HEK293 (cell line): ENCODE results near the gene PDE10A.

Experiments used
- CTCF ChIA-PET: fragments of 350-600 bp; formaldehyde crosslinking; extraction: SDS; loops from one replicate; lab custom pipeline; 2021; ENCODE audit warnings: antibody characterized with exemption; lab: Yijun Ruan, JAX
- POLR2A ChIA-PET: fragments of 300-600 bp; formaldehyde crosslinking; extraction: SDS; loops from one replicate; lab custom pipeline; 2020; ENCODE audit warnings: antibody characterized with exemption, inconsistent platforms; lab: Yijun Ruan, JAX
- H3K27ac ChIP-seq: fragments of 200-500 bp; sonication (Bioruptor generic); 2 replicates; pipeline ENCODE4 v1.5.1; 2014; ENCODE audit warnings: low read depth, low read length, control low read depth, inconsistent platforms; ENCODE audit errors: extremely low read depth
- H3K36me3 ChIP-seq, 2 experiments: fragments of 200-500 bp in 1 of 2; sonication (Bioruptor generic) in 1 of 2; 1 replicate in 1 of 2; 2 replicates in 1 of 2; pipeline ENCODE4 v1.5.1; 2014 to 2017; ENCODE audit warnings: inconsistent platforms in 2 of 2, low read length in 2 of 2; ENCODE audit not compliant: control insufficient read depth in 2 of 2, insufficient read depth in 1 of 2
- H3K4me1 ChIP-seq: fragments of 200-500 bp; sonication (Bioruptor generic); 2 replicates; pipeline ENCODE4 v1.5.1; 2014; ENCODE audit warnings: mild to moderate bottlenecking, low read length, inconsistent platforms; ENCODE audit not compliant: control insufficient read depth, insufficient read depth
- H3K4me3 ChIP-seq: 2 replicates; pipeline ENCODE4 v1.5.1; 2011; ENCODE audit warnings: low read depth, mild to moderate bottlenecking, control low read depth, low read length, moderate library complexity
- H3K9me3 ChIP-seq: fragments of 200-500 bp; sonication (Bioruptor generic); 2 replicates; pipeline ENCODE4 v1.5.1; 2014; ENCODE audit warnings: low read depth, low read length, inconsistent platforms; ENCODE audit not compliant: control insufficient read depth, insufficient read depth
- KLF10 ChIP-seq: fragments of 450-650 bp; IDR thresholded peaks from 2 replicates; pipeline ENCODE4 v1.5.1; 2018; ENCODE audit warnings: missing biosample characterization, mild to moderate bottlenecking, missing genetic modification characterization
- MZF1 ChIP-seq: fragments of 450-650 bp; formaldehyde crosslinking; IDR thresholded peaks from 2 replicates; pipeline ENCODE4 v1.5.1; 2017; ENCODE audit warnings: missing biosample characterization, missing genetic modification characterization, borderline replicate concordance
- SETDB1 ChIP-seq: IDR thresholded peaks from one replicate; pipeline ENCODE4 v1.6.1; 2017; ENCODE audit warnings: mild to moderate bottlenecking, low read length, moderate library complexity, mixed read lengths; ENCODE audit not compliant: insufficient read length
- TCF7L2 ChIP-seq: IDR thresholded peaks from 2 replicates; pipeline ENCODE4 v1.6.1; 2011; ENCODE audit warnings: low read depth, mild to moderate bottlenecking, inconsistent platforms, low read length, moderate library complexity, borderline replicate concordance
- ZIC2 ChIP-seq: fragments of 450-650 bp; formaldehyde crosslinking; IDR thresholded peaks from 2 replicates; pipeline ENCODE4 v1.5.1; 2016; ENCODE audit warnings: missing biosample characterization, missing genetic modification characterization
- ZNF341 ChIP-seq: fragments of 450-650 bp; formaldehyde crosslinking; IDR thresholded peaks from 2 replicates; pipeline ENCODE4; 2016; ENCODE audit warnings: low read depth, missing biosample characterization, missing genetic modification characterization
- ZNF510 ChIP-seq: fragments of 450-650 bp; formaldehyde crosslinking; IDR thresholded peaks from 2 replicates; pipeline ENCODE4 v1.5.1; 2018; ENCODE audit warnings: mild to moderate bottlenecking, missing genetic modification characterization, missing biosample characterization; ENCODE audit not compliant: insufficient replicate concordance
- ZNF600 ChIP-seq: fragments of 450-650 bp; formaldehyde crosslinking; IDR thresholded peaks from 2 replicates; pipeline ENCODE4 v1.5.1; 2016; ENCODE audit warnings: missing biosample characterization, missing genetic modification characterization
- ZNF660 ChIP-seq: fragments of 450-650 bp; IDR thresholded peaks from 2 replicates; pipeline ENCODE4 v1.5.1; 2018; ENCODE audit warnings: missing biosample characterization, mild to moderate bottlenecking, missing genetic modification characterization
- ZNF707 ChIP-seq: fragments of 450-650 bp; formaldehyde crosslinking; IDR thresholded peaks from 2 replicates; pipeline ENCODE4 v1.5.1; 2016; ENCODE audit warnings: missing biosample characterization, missing genetic modification characterization
- TF ChIP-seq, protein P1 (sequence below): fragments of 450-650 bp; formaldehyde crosslinking; IDR thresholded peaks from 2 replicates; pipeline ENCODE4 v1.5.1; 2016; ENCODE audit warnings: missing biosample characterization, missing genetic modification characterization
- TF ChIP-seq, protein P2 (sequence below): sonication (generic); formaldehyde crosslinking; IDR thresholded peaks from 2 replicates; pipeline ENCODE4 v1.8.1; 2022; ENCODE audit warnings: mild to moderate bottlenecking, moderate library complexity, missing genetic modification reagents
- TF ChIP-seq, protein P3 (sequence below): fragments of 450-650 bp; formaldehyde crosslinking; IDR thresholded peaks from 2 replicates; pipeline ENCODE4 v1.5.1; 2016; ENCODE audit warnings: missing biosample characterization, missing genetic modification characterization
- TF ChIP-seq, protein P4 (sequence below): fragments of 450-650 bp; formaldehyde crosslinking; IDR thresholded peaks from 2 replicates; pipeline ENCODE4 v1.5.1; 2016; ENCODE audit warnings: missing biosample characterization, missing genetic modification characterization
- TF ChIP-seq, protein P5 (sequence below): fragments of 450-650 bp; formaldehyde crosslinking; IDR thresholded peaks from 2 replicates; pipeline ENCODE4 v1.5.1; 2017; ENCODE audit warnings: missing biosample characterization, missing genetic modification characterization
- TF ChIP-seq, protein P6 (sequence below): fragments of 450-650 bp; formaldehyde crosslinking; IDR thresholded peaks from 2 replicates; pipeline ENCODE4 v1.5.1; 2016; ENCODE audit warnings: missing biosample characterization, missing genetic modification characterization
- TF ChIP-seq, protein P7 (sequence below): fragments of 450-650 bp; formaldehyde crosslinking; IDR thresholded peaks from 2 replicates; pipeline ENCODE4 v1.5.1; 2016; ENCODE audit warnings: missing biosample characterization, missing genetic modification characterization

PDE10A gene

DNA sequence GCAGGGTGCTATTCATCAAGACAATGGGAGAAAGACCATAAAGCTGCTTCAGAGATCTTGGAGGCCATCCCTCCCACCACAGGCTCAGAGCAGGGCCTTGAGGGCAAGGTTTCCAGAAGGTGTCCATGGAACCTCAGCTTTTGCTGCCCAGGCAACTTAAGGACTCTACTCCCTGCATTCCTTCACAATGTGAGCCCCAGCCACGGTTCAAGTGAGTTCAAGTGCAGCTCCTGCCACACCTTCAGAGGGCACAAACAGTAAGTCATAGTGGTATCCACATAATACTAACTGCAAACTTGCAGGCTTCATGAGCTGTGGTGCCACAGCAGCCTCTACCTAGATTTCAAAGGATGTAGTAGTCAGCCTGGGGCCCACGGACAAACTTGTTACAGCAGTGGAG lies 209.6 kb downstream of the PDE10A start (continued):
- TF ChIP-seq, protein P1, sequence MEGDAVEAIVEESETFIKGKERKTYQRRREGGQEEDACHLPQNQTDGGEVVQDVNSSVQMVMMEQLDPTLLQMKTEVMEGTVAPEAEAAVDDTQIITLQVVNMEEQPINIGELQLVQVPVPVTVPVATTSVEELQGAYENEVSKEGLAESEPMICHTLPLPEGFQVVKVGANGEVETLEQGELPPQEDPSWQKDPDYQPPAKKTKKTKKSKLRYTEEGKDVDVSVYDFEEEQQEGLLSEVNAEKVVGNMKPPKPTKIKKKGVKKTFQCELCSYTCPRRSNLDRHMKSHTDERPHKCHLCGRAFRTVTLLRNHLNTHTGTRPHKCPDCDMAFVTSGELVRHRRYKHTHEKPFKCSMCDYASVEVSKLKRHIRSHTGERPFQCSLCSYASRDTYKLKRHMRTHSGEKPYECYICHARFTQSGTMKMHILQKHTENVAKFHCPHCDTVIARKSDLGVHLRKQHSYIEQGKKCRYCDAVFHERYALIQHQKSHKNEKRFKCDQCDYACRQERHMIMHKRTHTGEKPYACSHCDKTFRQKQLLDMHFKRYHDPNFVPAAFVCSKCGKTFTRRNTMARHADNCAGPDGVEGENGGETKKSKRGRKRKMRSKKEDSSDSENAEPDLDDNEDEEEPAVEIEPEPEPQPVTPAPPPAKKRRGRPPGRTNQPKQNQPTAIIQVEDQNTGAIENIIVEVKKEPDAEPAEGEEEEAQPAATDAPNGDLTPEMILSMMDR: no peak
- TF ChIP-seq ZIC2 (tag by site-specific recombination) (no peak), SETDB1 (no peak)
- TF ChIP-seq, protein P2, sequence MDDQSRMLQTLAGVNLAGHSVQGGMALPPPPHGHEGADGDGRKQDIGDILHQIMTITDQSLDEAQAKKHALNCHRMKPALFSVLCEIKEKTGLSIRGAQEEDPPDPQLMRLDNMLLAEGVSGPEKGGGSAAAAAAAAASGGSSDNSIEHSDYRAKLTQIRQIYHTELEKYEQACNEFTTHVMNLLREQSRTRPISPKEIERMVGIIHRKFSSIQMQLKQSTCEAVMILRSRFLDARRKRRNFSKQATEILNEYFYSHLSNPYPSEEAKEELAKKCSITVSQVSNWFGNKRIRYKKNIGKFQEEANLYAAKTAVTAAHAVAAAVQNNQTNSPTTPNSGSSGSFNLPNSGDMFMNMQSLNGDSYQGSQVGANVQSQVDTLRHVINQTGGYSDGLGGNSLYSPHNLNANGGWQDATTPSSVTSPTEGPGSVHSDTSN (CRISPR knock-in tag): no peak

DNA sequence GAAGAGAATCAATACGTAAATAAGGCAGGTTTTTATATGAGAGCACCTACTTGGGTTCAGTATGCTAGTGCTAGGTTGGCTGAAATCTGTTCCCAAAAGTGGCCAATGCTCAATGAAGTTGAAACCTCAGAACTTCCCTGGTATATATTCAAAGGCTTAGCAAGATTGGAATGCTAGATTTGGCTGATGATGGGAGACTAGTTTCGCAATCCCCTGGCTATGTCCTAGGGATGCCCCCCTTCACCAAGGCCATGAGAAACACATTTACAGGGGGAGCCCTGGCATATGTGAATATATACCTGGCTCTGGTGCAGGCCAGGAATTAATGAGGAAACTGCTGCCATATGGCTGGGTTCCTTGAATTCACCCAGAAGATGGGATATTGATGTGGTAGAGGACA lies 211.2 kb downstream of the PDE10A start:
- Histone ChIP-seq H3K9me3 (no peaks in the 10 kb centered on the region), H3K4me1 (no peaks in the 10 kb centered on the region), H3K4me3 (no peak overlapping the region), H3K27ac (no peak overlapping the region), H3K36me3 (0 out of 3 replicates have a peak, but pooled peaks cover 0 to 3% of the 10 kb centered on the region in 2 experiments)
- POLR2A ChIA-PET: no interaction called here
- CTCF ChIA-PET: interaction anchor here (0.5 to 3.8 kb wide), 4 partner anchors 12 to 1604 kb away, joined by 3 to 11 read pairs (median 4); no protein-coding TSS in a partner anchor
- TF ChIP-seq, protein P3, sequence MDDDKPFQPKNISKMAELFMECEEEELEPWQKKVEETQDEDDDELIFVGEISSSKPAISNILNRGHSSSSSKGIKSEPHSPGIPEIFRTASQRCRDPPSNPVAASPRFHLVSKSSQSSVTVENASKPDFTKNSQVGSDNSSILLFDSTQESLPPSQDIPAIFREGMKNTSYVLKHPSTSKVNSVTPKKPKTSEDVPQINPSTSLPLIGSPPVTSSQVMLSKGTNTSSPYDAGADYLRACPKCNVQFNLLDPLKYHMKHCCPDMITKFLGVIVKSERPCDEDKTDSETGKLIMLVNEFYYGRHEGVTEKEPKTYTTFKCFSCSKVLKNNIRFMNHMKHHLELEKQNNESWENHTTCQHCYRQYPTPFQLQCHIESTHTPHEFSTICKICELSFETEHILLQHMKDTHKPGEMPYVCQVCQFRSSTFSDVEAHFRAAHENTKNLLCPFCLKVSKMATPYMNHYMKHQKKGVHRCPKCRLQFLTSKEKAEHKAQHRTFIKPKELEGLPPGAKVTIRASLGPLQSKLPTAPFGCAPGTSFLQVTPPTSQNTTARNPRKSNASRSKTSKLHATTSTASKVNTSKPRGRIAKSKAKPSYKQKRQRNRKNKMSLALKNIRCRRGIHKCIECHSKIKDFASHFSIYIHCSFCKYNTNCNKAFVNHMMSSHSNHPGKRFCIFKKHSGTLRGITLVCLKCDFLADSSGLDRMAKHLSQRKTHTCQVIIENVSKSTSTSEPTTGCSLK (tag by site-specific recombination): no peak
- TF ChIP-seq, protein P4, sequence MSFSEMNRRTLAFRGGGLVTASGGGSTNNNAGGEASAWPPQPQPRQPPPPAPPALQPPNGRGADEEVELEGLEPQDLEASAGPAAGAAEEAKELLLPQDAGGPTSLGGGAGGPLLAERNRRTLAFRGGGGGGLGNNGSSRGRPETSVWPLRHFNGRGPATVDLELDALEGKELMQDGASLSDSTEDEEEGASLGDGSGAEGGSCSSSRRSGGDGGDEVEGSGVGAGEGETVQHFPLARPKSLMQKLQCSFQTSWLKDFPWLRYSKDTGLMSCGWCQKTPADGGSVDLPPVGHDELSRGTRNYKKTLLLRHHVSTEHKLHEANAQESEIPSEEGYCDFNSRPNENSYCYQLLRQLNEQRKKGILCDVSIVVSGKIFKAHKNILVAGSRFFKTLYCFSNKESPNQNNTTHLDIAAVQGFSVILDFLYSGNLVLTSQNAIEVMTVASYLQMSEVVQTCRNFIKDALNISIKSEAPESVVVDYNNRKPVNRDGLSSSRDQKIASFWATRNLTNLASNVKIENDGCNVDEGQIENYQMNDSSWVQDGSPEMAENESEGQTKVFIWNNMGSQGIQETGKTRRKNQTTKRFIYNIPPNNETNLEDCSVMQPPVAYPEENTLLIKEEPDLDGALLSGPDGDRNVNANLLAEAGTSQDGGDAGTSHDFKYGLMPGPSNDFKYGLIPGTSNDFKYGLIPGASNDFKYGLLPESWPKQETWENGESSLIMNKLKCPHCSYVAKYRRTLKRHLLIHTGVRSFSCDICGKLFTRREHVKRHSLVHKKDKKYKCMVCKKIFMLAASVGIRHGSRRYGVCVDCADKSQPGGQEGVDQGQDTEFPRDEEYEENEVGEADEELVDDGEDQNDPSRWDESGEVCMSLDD (tag by site-specific recombination): no peak
- no peak for TF ChIP-seq ZNF707 (tag by site-specific recombination)
- TF ChIP-seq, protein P5, sequence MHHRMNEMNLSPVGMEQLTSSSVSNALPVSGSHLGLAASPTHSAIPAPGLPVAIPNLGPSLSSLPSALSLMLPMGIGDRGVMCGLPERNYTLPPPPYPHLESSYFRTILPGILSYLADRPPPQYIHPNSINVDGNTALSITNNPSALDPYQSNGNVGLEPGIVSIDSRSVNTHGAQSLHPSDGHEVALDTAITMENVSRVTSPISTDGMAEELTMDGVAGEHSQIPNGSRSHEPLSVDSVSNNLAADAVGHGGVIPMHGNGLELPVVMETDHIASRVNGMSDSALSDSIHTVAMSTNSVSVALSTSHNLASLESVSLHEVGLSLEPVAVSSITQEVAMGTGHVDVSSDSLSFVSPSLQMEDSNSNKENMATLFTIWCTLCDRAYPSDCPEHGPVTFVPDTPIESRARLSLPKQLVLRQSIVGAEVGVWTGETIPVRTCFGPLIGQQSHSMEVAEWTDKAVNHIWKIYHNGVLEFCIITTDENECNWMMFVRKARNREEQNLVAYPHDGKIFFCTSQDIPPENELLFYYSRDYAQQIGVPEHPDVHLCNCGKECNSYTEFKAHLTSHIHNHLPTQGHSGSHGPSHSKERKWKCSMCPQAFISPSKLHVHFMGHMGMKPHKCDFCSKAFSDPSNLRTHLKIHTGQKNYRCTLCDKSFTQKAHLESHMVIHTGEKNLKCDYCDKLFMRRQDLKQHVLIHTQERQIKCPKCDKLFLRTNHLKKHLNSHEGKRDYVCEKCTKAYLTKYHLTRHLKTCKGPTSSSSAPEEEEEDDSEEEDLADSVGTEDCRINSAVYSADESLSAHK: no peak
- TF ChIP-seq KLF10 (tag by site-specific recombination): no peak
- TF ChIP-seq ZNF510 (tag by site-specific recombination): no peak
- TF ChIP-seq ZNF660 (tag by site-specific recombination): no peak
- TF ChIP-seq ZNF600 (tag by site-specific recombination): no peak

DNA sequence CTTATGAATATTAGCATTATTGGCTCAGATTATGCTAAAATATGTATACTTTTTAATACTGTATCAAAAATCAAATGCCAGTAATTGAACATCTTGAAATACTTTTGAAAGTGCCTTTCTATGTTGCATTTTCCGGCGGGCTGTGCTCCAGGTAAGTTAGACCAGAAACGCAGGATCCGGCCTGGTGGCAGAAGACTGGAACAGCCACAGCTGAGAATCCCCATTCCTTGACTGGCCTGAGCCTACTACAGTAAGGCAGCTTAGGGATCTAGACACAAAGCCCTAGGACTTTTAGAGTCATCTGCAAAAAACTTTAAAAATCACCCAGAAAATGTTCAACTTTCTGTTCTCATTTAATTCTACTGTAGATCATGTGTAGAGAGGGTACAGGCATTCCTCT lies 214.8 kb downstream of the PDE10A start:
- ChIA-PET CTCF (interaction anchor here (0.5 to 2.1 kb wide), 3 partner anchors 8 to 402 kb away, joined by 4 to 17 read pairs (median 4); no protein-coding TSS in a partner anchor), POLR2A (no interaction called here)
- Histone ChIP-seq H3K9me3 (no peaks in the 10 kb centered on the region), H3K4me1 (no peaks in the 10 kb centered on the region), H3K36me3 (peaks cover 3 to 8% of the 10 kb centered on the region in 2 experiments; a peak in 1 of 3 replicates), H3K27ac (no peak overlapping the region), H3K4me3 (no peak overlapping the region)
- TF ChIP-seq MZF1 (tag by site-specific recombination) (peak; percentile 79; the same call in 1 of the 2 replicates), TCF7L2 (no peak), ZNF341 (tag by site-specific recombination) (0 out of 2 replicates have a peak, but pooled peaks have one; percentile 24)
- TF ChIP-seq, protein P6, sequence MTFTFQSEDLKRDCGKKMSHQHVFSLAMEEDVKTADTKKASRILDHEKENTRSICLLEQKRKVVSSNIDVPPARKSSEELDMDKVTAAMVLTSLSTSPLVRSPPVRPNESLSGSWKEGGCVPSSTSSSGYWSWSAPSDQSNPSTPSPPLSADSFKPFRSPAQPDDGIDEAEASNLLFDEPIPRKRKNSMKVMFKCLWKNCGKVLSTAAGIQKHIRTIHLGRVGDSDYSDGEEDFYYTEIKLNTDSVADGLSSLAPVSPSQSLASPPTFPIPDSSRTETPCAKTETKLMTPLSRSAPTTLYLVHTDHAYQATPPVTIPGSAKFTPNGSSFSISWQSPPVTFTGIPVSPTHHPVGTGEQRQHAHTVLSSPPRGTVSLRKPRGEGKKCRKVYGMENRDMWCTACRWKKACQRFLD (tag by site-specific recombination): no peak
- TF ChIP-seq, protein P7, sequence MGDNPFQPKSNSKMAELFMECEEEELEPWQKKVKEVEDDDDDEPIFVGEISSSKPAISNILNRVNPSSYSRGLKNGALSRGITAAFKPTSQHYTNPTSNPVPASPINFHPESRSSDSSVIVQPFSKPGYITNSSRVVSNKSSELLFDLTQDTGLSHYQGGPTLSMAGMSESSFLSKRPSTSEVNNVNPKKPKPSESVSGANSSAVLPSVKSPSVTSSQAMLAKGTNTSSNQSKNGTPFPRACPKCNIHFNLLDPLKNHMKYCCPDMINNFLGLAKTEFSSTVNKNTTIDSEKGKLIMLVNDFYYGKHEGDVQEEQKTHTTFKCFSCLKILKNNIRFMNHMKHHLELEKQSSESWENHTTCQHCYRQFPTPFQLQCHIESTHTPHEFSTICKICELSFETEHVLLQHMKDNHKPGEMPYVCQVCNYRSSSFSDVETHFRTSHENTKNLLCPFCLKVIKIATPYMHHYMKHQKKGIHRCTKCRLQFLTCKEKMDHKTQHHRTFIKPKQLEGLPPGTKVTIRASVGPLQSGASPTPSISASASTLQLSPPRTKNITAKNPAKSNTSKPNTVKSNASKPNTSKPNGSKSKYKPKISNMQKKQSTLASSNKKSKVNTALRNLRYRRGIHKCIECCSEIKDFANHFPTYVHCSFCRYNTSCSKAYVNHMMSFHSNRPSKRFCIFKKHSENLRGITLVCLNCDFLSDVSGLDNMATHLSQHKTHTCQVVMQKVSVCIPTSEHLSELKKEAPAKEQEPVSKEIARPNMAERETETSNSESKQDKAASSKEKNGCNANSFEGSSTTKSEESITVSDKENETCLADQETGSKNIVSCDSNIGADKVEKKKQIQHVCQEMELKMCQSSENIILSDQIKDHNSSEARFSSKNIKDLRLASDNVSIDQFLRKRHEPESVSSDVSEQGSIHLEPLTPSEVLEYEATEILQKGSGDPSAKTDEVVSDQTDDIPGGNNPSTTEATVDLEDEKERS (tag by site-specific recombination): no peak
